Gastroesophageal sphincter (tissue), 4 donors: ENCODE measurements around the gene NECTIN3. TPM values are rescaled to one million over a fixed set of nuclear protein-coding genes. Genes with fewer than 3 reads are reported as not detected.
A peak's percentile ranks its signal among the peaks of the same experiment; 100 is the strongest.

Experiments used
- ATAC-seq: fragments of 150-250 bp; one replicate; pipeline ENCODE4 v1.9.1; 2016; ENCODE audit warnings: mild to moderate bottlenecking, moderate library complexity
- H3K27ac ChIP-seq, 4 donors: fragments of 200-600 bp; sonication (generic) in 3 of 4; 1 replicate in 3 of 4; 2 replicates in 1 of 4; pipeline ENCODE4 v1.5.1; 2016 to 2019
- H3K27me3 ChIP-seq: fragments of 200-600 bp; sonication (generic); one replicate; pipeline ENCODE4 v1.5.1; 2019
- H3K36me3 ChIP-seq, 2 donors: fragments of 200-600 bp; sonication (generic); one replicate each; pipeline ENCODE4 v1.5.1; 2019; ENCODE audit warnings: control low read depth in 1 of 2
- H3K4me1 ChIP-seq, 3 donors: fragments of 200-600 bp; sonication (generic); 1 replicate in 2 of 3; 2 replicates in 1 of 3; pipeline ENCODE4 v1.5.1; 2016 to 2019; ENCODE audit warnings: control low read depth in 2 of 3
- H3K4me3 ChIP-seq, 2 donors: fragments of 200-600 bp; sonication (generic); one replicate each; pipeline ENCODE4 v1.5.1; 2019; ENCODE audit warnings: mild to moderate bottlenecking in 1 of 2, moderate library complexity in 1 of 2
- H3K9me3 ChIP-seq, 3 donors: fragments of 200-600 bp; sonication (generic); one replicate each; pipeline ENCODE4 v1.5.1; 2017 to 2019; ENCODE audit warnings: control low read depth in 2 of 3
- CTCF ChIP-seq, 4 experiments: fragments of 200-600 bp in 2 of 4; fragments of 450-650 bp in 2 of 4; sonication (generic) in 1 of 4; IDR thresholded peaks; one replicate each; pipeline ENCODE4 v1.5.1; 2017 to 2019; ENCODE audit warnings: antibody characterized with exemption in 4 of 4, mild to moderate bottlenecking in 2 of 4, moderate library complexity in 2 of 4
- EP300 ChIP-seq: sonication (generic); formaldehyde crosslinking; IDR thresholded peaks from one replicate; pipeline ENCODE4 v1.6.1; 2017; ENCODE audit warnings: antibody characterized with exemption, mild to moderate bottlenecking
- POLR2A ChIP-seq, 2 donors: fragments of 450-650 bp; IDR thresholded peaks; one replicate each; pipeline ENCODE4 v1.6.1; 2017; ENCODE audit warnings: antibody characterized with exemption in 2 of 2, mild to moderate bottlenecking in 2 of 2, moderate library complexity in 1 of 2
- POLR2AphosphoS5 ChIP-seq: sonication (generic); formaldehyde crosslinking; IDR thresholded peaks from one replicate; pipeline ENCODE4 v1.6.1; 2017; ENCODE audit warnings: antibody characterized with exemption
- WGBS, 2 donors: methylation state at CpG; one replicate each; pipeline ENCODE4 v1.1.5; 2018; ENCODE audit warnings: low coverage in 1 of 2; 5-methylcytosine and 5-hydroxymethylcytosine counted together
- total RNA-seq, 4 donors: library from RNA; depleted of rRNA; stranded (reverse); fragments of >200 nt; gene quantifications; one replicate each; pipeline ENCODE4 v1.1.0, GENCODE V29; 2016

NECTIN3 gene, protein sequence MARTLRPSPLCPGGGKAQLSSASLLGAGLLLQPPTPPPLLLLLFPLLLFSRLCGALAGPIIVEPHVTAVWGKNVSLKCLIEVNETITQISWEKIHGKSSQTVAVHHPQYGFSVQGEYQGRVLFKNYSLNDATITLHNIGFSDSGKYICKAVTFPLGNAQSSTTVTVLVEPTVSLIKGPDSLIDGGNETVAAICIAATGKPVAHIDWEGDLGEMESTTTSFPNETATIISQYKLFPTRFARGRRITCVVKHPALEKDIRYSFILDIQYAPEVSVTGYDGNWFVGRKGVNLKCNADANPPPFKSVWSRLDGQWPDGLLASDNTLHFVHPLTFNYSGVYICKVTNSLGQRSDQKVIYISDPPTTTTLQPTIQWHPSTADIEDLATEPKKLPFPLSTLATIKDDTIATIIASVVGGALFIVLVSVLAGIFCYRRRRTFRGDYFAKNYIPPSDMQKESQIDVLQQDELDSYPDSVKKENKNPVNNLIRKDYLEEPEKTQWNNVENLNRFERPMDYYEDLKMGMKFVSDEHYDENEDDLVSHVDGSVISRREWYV
- total RNA-seq: 10 to 100 TPM; 22.3 to 45.1 (median 31.1) TPM

GRCh38 chr3:111071257-111072030 lies at the start of gene NECTIN3:
Gene NECTIN3, plus strand, starts transcription at chr3:111071816. Its CDS starts 202 bp downstream, at chr3:111072018.
- no peaks in the 10 kb centered on the region for H3K9me3 ChIP-seq
- peak; percentile 94 for ATAC-seq
- H3K4me3 ChIP-seq: peak within 1 kb of the TSS; percentile 84 to 88
- WGBS, 2 donors: 3 to 7% methylated on average over 3 to 17 of the region's 79 CpGs
- H3K27me3 ChIP-seq: no peaks in the 10 kb centered on the region
- H3K27ac ChIP-seq: peak within 1 kb of the TSS; percentile 87 to 98 (median 94)
- no peaks in the 10 kb centered on the region for H3K36me3 ChIP-seq
- H3K4me1 ChIP-seq: peaks cover 0 to 49% (median 0%) of the 10 kb centered on the region in 3 donors
- peak; percentile 70 for TF ChIP-seq POLR2AphosphoS5
- no peak for TF ChIP-seq EP300
- TF ChIP-seq CTCF (IDR thresholded peaks at IDR 0.05): peak in 1 of 4 experiments; percentile 18
- TF ChIP-seq POLR2A (IDR thresholded peaks at IDR 0.05): peak; percentile 54 to 57

DNA sequence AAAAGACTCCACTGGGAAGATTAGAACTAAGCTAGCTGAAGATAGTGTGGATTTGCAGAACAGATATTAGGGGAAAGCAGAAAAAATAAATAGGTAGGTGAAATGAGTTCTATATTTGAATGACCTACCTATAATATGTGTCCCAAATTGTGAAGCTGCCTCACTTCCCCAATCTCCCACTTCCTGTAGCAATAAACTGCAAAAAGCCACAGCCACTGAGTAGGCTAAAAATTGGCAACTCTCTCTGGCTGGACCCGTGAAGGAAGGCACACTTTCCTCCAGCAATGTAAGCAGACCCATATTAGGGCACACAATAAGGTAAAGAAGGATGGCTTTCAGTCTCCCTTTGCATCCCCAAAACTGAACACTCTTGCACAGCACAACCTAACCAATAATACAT lies 43.7 kb upstream of the NECTIN3 start:
- no peaks in the 10 kb centered on the region for H3K9me3 ChIP-seq
- no peaks in the 10 kb centered on the region for H3K36me3 ChIP-seq
- no peak overlapping the region for H3K4me3 ChIP-seq
- H3K27me3 ChIP-seq: no peaks in the 10 kb centered on the region
- ATAC-seq: no peak
- no peak overlapping the region for H3K27ac ChIP-seq
- TF ChIP-seq POLR2A (IDR thresholded peaks at IDR 0.05) (no peak), EP300 (no peak), CTCF (IDR thresholded peaks at IDR 0.05) (no peak), POLR2AphosphoS5 (no peak)
- no peaks in the 10 kb centered on the region for H3K4me1 ChIP-seq
- 40 to 60% methylated on average over 1 of the region's 1 CpG for WGBS, 2 donors

- WGBS, 2 donors: 83 to 100% methylated on average over 2 of the region's 2 CpGs
- no peak for TF ChIP-seq CTCF (IDR thresholded peaks at IDR 0.05)
- TF ChIP-seq POLR2AphosphoS5: no peak
- no peak for TF ChIP-seq EP300
- TF ChIP-seq POLR2A (IDR thresholded peaks at IDR 0.05): no peak
- H3K27me3 ChIP-seq: no peaks in the 10 kb centered on the region
- ATAC-seq: no peak
- no peak overlapping the region for H3K4me3 ChIP-seq
- H3K9me3 ChIP-seq: peaks cover 0 to 10% (median 0%) of the 10 kb centered on the region in 3 donors
- no peaks in the 10 kb centered on the region for H3K4me1 ChIP-seq
- H3K36me3 ChIP-seq: no peaks in the 10 kb centered on the region
- no peak overlapping the region for H3K27ac ChIP-seq
Measured at GRCh38 chr3:111031538-111031937, 40.1 kb upstream of the NECTIN3 start.

DNA sequence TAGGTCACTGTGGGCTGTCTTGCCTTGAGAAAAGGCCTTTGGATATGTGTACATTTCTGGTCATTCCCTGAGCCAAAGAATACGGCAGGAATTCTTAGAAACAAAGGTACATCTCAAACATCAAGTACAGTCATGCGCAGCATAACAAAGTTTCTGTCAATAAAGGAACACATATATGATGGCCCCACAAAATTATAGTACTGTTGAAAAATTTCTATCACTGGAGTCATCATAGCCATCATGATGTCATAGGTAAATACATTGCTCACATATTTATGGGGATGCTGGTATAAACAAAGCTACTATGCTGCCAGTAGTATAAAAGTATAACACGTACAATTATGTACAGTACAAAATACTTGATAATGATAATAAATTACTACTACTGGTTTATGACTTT lies 38.9 kb upstream of the NECTIN3 start:
- WGBS, 2 donors: 90% methylated on average over 1 to 3 of the region's 3 CpGs
- TF ChIP-seq POLR2A (IDR thresholded peaks at IDR 0.05) (no peak), EP300 (no peak), POLR2AphosphoS5 (no peak)
- Histone ChIP-seq H3K4me1 (no peaks in the 10 kb centered on the region), H3K27ac (no peak overlapping the region), H3K9me3 (peaks cover 0 to 20% (median 0%) of the 10 kb centered on the region in 3 donors), H3K27me3 (no peaks in the 10 kb centered on the region), H3K36me3 (no peaks in the 10 kb centered on the region), H3K4me3 (no peak overlapping the region)
- ATAC-seq: no peak

DNA sequence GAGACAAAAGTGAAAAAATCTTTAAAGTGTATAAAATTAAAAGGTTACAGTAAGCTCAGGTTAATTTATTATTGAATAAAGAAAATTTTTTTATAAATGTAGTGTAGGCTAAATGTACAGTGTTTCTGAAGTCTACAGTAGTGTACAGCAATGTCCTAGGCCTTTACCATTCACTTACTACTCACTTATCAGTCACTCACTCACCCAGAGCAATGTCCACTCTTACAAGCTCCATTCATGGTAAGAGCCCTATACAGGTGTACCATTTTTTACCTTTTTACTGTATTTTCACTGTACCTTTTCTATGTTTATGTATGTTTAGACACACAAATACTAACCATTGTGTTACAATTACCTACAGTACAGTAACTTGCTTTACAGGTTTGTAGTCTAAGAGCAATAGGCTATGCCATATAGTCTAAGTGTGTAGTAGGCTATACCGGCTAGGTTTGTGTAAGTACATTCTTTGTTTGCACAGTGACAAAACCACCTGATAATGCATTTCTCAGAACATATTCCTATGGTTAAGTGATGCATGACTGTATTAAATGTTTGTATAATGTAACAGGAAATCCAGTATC lies 38.1 kb upstream of the NECTIN3 start:
- H3K27ac ChIP-seq: no peak overlapping the region
- H3K27me3 ChIP-seq: no peaks in the 10 kb centered on the region
- TF ChIP-seq POLR2A (IDR thresholded peaks at IDR 0.05) (no peak), CTCF (IDR thresholded peaks at IDR 0.05) (no peak), POLR2AphosphoS5 (no peak), EP300 (no peak)
- H3K4me3 ChIP-seq: no peak overlapping the region
- no peak for ATAC-seq
- no peaks in the 10 kb centered on the region for H3K4me1 ChIP-seq
- H3K36me3 ChIP-seq: no peaks in the 10 kb centered on the region
- 75 to 100% methylated on average over 1 of the region's 1 CpG for WGBS, 2 donors
- peaks cover 0 to 20% (median 0%) of the 10 kb centered on the region in 3 donors for H3K9me3 ChIP-seq
